Measurements from ENCODE around the gene SLC1A2.

DNA sequence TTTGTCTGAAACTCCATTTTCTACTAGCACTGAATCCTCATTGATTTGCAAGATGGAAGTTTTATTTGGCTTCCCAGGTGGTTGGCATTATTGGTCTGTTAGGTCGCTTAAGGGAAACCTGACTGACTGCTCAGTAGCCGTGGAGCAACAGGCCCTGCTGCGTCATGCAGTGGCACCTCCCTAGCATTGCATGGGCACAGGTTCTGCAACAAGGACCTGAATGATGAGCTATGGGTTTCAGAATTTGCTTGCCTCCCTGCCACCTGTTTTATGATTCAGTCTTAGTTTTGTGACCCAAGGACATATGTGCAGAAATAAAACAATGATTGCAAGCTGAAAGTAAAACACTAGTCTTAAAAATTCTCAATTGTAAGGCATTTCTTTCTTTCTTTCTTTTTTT is 128.5 kb downstream of the SLC1A2 start:
- TF ChIP-seq, protein P1, sequence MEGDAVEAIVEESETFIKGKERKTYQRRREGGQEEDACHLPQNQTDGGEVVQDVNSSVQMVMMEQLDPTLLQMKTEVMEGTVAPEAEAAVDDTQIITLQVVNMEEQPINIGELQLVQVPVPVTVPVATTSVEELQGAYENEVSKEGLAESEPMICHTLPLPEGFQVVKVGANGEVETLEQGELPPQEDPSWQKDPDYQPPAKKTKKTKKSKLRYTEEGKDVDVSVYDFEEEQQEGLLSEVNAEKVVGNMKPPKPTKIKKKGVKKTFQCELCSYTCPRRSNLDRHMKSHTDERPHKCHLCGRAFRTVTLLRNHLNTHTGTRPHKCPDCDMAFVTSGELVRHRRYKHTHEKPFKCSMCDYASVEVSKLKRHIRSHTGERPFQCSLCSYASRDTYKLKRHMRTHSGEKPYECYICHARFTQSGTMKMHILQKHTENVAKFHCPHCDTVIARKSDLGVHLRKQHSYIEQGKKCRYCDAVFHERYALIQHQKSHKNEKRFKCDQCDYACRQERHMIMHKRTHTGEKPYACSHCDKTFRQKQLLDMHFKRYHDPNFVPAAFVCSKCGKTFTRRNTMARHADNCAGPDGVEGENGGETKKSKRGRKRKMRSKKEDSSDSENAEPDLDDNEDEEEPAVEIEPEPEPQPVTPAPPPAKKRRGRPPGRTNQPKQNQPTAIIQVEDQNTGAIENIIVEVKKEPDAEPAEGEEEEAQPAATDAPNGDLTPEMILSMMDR (IDR thresholded peaks at IDR 0.05): no peak
- TF ChIP-seq EZH2 (IDR thresholded peaks at IDR 0.05): no peak
- TF ChIP-seq EZH2phosphoT487 (IDR thresholded peaks at IDR 0.05): no peak

Data from neural progenitor cell (in vitro differentiated cells).